MG63 (cell line): Measurements from ENCODE around the gene C2orf66. TPM values are rescaled to one million over a fixed set of nuclear protein-coding genes. Genes with fewer than 3 reads are reported as not detected.

Experiments used
- DNase-seq: peaks from one replicate; pipeline ENCODE4 v3.0.0-alpha.2; 2020
- H3K27me3 ChIP-seq: fragments of 250-450 bp; sonication (Bioruptor Pico); 2 replicates; pipeline ENCODE4 v1.5.1; 2020; ENCODE audit warnings: mild to moderate bottlenecking, moderate library complexity
- H3K36me3 ChIP-seq: fragments of 250-450 bp; sonication (Bioruptor Pico); 2 replicates; pipeline ENCODE4 v1.5.1; 2020; ENCODE audit warnings: mild to moderate bottlenecking, moderate library complexity
- H3K4me3 ChIP-seq: fragments of 250-450 bp; sonication (Bioruptor Pico); 2 replicates; pipeline ENCODE4 v1.5.1; 2020; ENCODE audit warnings: mild to moderate bottlenecking, moderate library complexity
- H3K9me3 ChIP-seq: fragments of 250-450 bp; sonication (Bioruptor Pico); 2 replicates; pipeline ENCODE4 v1.5.1; 2020; ENCODE audit warnings: mild to moderate bottlenecking, moderate library complexity
- total RNA-seq: library from RNA; depleted of rRNA; stranded (reverse); fragments of >200 nt; shearing (Covaris generic); gene quantifications from 2 replicates; pipeline ENCODE4 v1.2.3, GENCODE V29; 2014; ENCODE audit warnings: low replicate concordance; rRNA removed

The C2orf66 gene
- not detected in 2 replicates for total RNA-seq

DNA sequence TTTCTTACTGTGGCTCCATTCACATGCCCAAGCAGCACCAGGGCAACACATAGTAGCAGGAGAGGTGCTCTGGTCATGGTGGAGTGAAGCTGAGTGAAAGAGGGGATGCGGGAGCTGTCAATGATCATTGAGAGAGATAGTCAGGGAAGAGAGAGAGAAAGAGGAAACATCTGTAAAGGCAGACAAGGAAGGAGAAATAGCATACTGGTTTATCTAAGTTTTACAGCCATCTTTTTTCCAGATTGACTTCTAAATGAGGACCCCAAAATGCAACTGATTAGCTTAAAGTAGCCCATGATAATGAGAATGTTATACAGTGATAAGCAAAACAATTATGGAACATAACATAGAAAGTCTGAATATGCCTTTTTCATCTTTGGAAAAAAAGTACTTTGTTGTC is at the start of gene C2orf66:
TSS of gene C2orf66 (minus strand) at position 96 of the 400 bp plus-strand sequence. CDS start at position 77, 19 bp downstream.
- Histone ChIP-seq H3K4me3 (no peak within 1 kb of the TSS), H3K27me3 (no peaks in the 10 kb centered on the region; the same call in 1 of the 2 replicates), H3K36me3 (no peaks in the 10 kb centered on the region), H3K9me3 (no peaks in the 10 kb centered on the region)
- DNase-seq, result no peak

GRCh38 chr2:196854629-196855028 is 45.5 kb upstream of the C2orf66 start:
- DNase-seq, result no peak
- Histone ChIP-seq H3K4me3 (no peak overlapping the region), H3K27me3 (no peaks in the 10 kb centered on the region), H3K36me3 (no peaks in the 10 kb centered on the region), H3K9me3 (no peaks in the 10 kb centered on the region)

- Histone ChIP-seq H3K4me3 (no peak overlapping the region), H3K9me3 (no peaks in the 10 kb centered on the region), H3K27me3 (no peaks in the 10 kb centered on the region), H3K36me3 (no peaks in the 10 kb centered on the region)
- DNase-seq, result no peak
These were observed 44.3 kb upstream of the C2orf66 start for GRCh38 chr2:196853301-196854087.

- H3K36me3 ChIP-seq, result no peaks in the 10 kb centered on the region
- no peak for DNase-seq
- H3K9me3 ChIP-seq, result no peaks in the 10 kb centered on the region
- no peak overlapping the region for H3K4me3 ChIP-seq
- H3K27me3 ChIP-seq, result no peaks in the 10 kb centered on the region
These were observed 41.9 kb upstream of the C2orf66 start for GRCh38 chr2:196851088-196851487.

GRCh38 chr2:196849895-196850294 is 40.7 kb upstream of the C2orf66 start:
- peak; percentile 2 for DNase-seq
- Histone ChIP-seq H3K27me3 (no peaks in the 10 kb centered on the region), H3K36me3 (no peaks in the 10 kb centered on the region), H3K9me3 (no peaks in the 10 kb centered on the region), H3K4me3 (no peak overlapping the region)

- no peak overlapping the region for H3K4me3 ChIP-seq
These were observed 37.1 kb upstream of the C2orf66 start for GRCh38 chr2:196846295-196846694.

DNA sequence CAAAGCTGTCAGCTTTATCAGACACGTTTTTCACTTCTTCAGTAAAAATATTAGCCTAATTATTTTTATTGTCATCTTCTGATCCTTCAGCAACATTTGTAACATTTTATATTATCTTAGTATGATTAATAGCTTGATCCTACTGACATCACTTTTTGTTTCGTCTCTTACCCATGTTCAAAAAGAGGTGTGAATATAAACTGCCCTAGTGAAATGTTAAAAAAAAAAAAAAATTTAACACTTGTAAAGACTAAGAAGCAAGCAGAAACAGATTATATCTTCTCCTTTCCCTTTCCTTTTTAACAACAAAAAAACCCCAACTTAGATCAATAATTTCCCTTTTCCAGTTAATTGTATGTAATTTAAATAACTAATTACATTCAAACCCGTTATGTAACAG is 36.2 kb upstream of the C2orf66 start:
- no peaks in the 10 kb centered on the region for H3K9me3 ChIP-seq
- no peak for DNase-seq
- no peaks in the 10 kb centered on the region for H3K36me3 ChIP-seq
- H3K27me3 ChIP-seq, result no peaks in the 10 kb centered on the region
- no peak overlapping the region for H3K4me3 ChIP-seq

More at GRCh38 chr2:196846295-196846694, 37.1 kb upstream of the C2orf66 start:
- no peak for DNase-seq
- Histone ChIP-seq H3K27me3 (no peaks in the 10 kb centered on the region), H3K9me3 (no peaks in the 10 kb centered on the region), H3K36me3 (no peaks in the 10 kb centered on the region)

DNA sequence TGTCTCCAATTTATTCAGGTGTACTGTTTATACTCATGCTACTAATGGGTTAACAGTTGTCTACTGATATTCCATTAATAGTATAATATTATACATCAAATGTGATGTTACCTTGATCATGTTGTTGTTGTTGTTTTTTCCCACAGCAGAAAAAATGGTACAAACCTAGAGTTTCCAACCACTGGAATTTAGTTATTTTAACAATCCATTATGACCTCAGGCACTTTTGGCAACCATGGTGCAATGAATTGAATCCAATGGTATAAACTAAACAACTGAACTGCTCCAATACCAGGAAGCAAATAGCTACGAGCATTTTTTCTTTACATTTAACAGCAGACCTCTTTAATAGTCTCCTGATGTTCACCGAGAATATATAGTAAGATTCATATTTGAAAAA is 31.0 kb upstream of the C2orf66 start:
- Histone ChIP-seq H3K36me3 (no peaks in the 10 kb centered on the region), H3K27me3 (no peaks in the 10 kb centered on the region), H3K9me3 (no peaks in the 10 kb centered on the region), H3K4me3 (no peak overlapping the region)
- no peak for DNase-seq

- Histone ChIP-seq H3K27me3 (no peaks in the 10 kb centered on the region), H3K9me3 (no peaks in the 10 kb centered on the region), H3K36me3 (no peaks in the 10 kb centered on the region), H3K4me3 (no peak overlapping the region)
- no peak for DNase-seq
These were observed 30.4 kb upstream of the C2orf66 start for GRCh38 chr2:196839574-196839973.

DNA sequence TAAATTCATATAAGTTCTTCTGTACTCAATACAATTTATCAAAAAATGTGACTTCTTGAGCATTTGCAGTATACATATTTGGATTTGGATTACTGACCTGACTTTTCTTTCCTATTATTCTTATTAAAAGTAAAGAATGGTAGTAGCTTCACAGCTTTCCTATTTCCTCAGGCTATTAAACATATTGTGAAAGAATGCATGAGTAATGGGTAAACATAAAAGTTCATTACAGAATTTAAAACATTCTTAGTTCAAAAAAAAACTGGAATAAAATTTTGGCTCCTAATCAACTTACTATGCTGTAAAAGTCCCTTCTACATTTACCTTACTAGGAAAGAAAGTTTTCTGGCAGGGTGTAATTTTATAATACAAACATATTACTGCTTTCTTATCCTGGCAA is 27.3 kb upstream of the C2orf66 start:
- H3K36me3 ChIP-seq, result no peaks in the 10 kb centered on the region
- H3K4me3 ChIP-seq, result no peak overlapping the region
- no peaks in the 10 kb centered on the region for H3K9me3 ChIP-seq
- H3K27me3 ChIP-seq, result no peaks in the 10 kb centered on the region
- DNase-seq, result no peak

DNA sequence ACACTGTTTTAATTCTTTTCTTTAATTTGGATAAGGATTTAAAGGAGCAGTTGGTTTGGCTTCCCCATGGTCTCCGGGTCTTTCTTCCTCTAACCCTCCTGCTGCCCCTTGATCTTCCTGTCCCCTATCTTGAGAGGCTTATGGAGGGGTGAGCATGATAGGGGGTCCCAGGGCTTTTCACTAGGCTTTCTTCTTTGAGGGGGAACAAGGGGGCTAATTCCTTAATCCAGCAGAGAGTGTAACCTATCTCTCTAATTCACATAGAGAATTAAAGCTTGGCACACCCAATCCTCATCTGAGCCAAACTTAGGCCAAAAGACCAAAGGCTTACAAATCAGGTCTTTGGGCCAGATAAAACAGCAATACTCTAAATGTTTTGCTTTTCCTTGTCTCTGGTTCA is 21.5 kb upstream of the C2orf66 start:
- H3K4me3 ChIP-seq, result no peak overlapping the region
- no peaks in the 10 kb centered on the region for H3K9me3 ChIP-seq
- no peak for DNase-seq

DNA sequence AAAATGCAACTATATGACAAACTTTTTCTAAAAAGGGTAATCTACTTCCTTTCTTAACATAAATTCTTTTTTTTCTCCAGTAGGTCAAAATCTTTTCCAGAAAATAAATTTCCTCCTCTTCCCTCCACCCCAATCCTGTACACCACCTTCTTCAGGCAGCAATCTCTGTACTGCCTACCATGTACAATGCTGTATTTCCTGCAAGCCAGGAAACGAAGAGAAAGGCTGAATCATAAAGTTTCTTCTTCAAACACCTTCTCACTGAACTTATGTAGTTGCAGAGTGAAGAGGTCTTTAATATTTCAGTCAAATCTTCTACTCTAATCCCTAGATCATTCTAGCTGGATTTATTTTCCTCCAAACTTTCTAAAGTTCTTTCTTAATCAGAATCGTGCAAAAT is 18.2 kb upstream of the C2orf66 start:
- Histone ChIP-seq H3K36me3 (no peaks in the 10 kb centered on the region), H3K9me3 (no peaks in the 10 kb centered on the region), H3K4me3 (no peak overlapping the region), H3K27me3 (no peaks in the 10 kb centered on the region)
- no peak for DNase-seq

More for the DNA sequence above, 21.5 kb upstream of the C2orf66 start:
- H3K36me3 ChIP-seq, result no peaks in the 10 kb centered on the region
- H3K27me3 ChIP-seq, result no peaks in the 10 kb centered on the region

DNA sequence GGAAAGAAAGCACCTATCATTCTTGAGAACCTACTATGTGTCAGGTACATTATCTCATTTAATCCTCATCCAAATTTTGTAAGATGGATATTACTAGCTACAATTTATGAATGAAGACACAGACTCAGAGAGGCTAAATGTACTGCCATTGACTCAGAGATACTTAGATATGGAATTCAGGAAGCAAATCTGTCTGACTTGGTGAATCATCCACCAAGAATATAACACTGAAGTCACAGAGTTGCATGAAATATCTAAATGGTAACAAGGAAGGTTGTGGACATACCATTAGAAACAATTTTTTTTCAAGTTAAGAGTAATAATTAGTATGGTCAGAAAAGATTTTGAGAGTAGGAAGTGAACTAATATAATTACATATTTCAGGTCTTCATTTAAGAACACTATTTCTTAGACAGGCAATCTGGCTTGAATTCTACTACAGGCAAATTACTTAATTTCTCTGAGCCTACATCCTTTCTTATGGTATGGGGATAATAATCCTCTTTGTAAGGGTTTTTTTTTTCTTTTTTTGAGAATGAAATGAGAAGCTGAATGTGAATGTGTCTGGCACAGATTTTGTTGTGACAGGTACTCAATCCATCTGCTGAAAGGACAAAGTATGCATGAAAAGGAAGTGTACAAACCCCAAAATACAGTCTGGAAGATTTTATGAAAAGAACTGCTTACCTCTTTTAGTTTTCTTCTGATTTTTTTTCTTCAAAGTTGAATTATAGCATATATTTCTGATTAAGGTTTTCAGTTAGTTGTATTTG is 14.8 kb upstream of the C2orf66 start:
- no peak for DNase-seq
- H3K27me3 ChIP-seq, result no peaks in the 10 kb centered on the region
- no peaks in the 10 kb centered on the region for H3K36me3 ChIP-seq
- H3K4me3 ChIP-seq, result no peak overlapping the region
- H3K9me3 ChIP-seq, result no peaks in the 10 kb centered on the region

DNA sequence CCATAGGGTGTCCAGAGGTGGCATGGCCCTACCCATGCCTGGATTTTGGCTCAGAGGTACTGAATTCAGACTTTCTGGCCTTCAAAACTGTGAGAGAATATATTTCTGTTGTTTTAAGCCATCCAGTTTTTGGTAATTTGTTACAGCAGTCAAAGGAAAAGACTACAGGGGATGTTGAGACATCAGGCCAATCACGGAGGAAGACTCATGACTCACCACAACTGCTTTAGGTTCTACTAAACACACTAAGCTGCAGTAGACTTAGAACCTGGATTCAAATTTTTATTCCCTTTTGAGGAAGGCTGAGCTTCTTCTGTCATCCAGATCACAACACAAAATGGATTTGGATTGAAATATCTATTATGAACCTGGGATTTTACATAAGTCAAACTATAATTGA is 12.0 kb upstream of the C2orf66 start:
- H3K9me3 ChIP-seq, result 0 out of 2 replicates have a peak, but pooled peaks cover 2% of the 10 kb centered on the region
- no peak for DNase-seq
- H3K36me3 ChIP-seq, result no peaks in the 10 kb centered on the region
- no peaks in the 10 kb centered on the region for H3K27me3 ChIP-seq
- H3K4me3 ChIP-seq, result no peak overlapping the region

GRCh38 chr2:196808083-196808665 is 981 bp downstream of the C2orf66 start:
- no peaks in the 10 kb centered on the region for H3K36me3 ChIP-seq
- no peak for DNase-seq
- no peaks in the 10 kb centered on the region for H3K9me3 ChIP-seq
- no peaks in the 10 kb centered on the region; the same call in 1 of the 2 replicates for H3K27me3 ChIP-seq
- H3K4me3 ChIP-seq, result no peak overlapping the region

- DNase-seq, result no peak
- Histone ChIP-seq H3K27me3 (no peaks in the 10 kb centered on the region), H3K9me3 (no peaks in the 10 kb centered on the region), H3K36me3 (no peaks in the 10 kb centered on the region), H3K4me3 (no peak overlapping the region)
These were observed 4.8 kb downstream of the C2orf66 start for GRCh38 chr2:196804381-196804780.

- Histone ChIP-seq H3K36me3 (peaks cover 5% of the 10 kb centered on the region; the same call in 1 of the 2 replicates), H3K9me3 (no peaks in the 10 kb centered on the region), H3K4me3 (no peak overlapping the region), H3K27me3 (no peaks in the 10 kb centered on the region)
- DNase-seq, result no peak
These were observed 6.8 kb downstream of the C2orf66 start for GRCh38 chr2:196802401-196802800.
